HepG2 (cell line): ENCODE measurements around the gene TPSAB1. TPM values are rescaled to one million over a fixed set of nuclear protein-coding genes. Genes with fewer than 3 reads are reported as not detected.

Experiments
- ARID5B ChIP-seq: IDR thresholded peaks from 2 replicates; pipeline ENCODE4 v1.4.0; 2020; ENCODE audit warnings: mild to moderate bottlenecking, missing genetic modification reagents
- CBX1 ChIP-seq: IDR thresholded peaks from one replicate; pipeline ENCODE4 v1.6.1; 2016; ENCODE audit warnings: antibody characterized with exemption, low read depth
- FOXA1 ChIP-seq, 2 experiments: fragments of 450-650 bp in 1 of 2; sonication (generic) in 1 of 2; formaldehyde crosslinking in 1 of 2; IDR thresholded peaks; 2 replicates each; pipeline versions ENCODE4 v1.4.0 to v1.6.1; 2016 to 2020; ENCODE audit warnings: missing genetic modification reagents in 1 of 2
- FOXA3 ChIP-seq: IDR thresholded peaks from 2 replicates; pipeline ENCODE4 v1.6.1; 2016; ENCODE audit warnings: missing genetic modification reagents, missing compliant biosample characterization
- FUBP1 ChIP-seq: sonication (generic); formaldehyde crosslinking; IDR thresholded peaks from 2 replicates; pipeline ENCODE4 v1.5.1; 2020; ENCODE audit warnings: missing genetic modification reagents, mild to moderate bottlenecking, borderline replicate concordance
- HDAC1 ChIP-seq: sonication (generic); formaldehyde crosslinking; IDR thresholded peaks from 2 replicates; pipeline ENCODE4 v1.5.1; 2020; ENCODE audit warnings: mild to moderate bottlenecking, missing genetic modification reagents
- IKZF4 ChIP-seq: sonication (generic); formaldehyde crosslinking; IDR thresholded peaks from 2 replicates; pipeline ENCODE4 v1.5.1; 2020; ENCODE audit warnings: borderline replicate concordance, mild to moderate bottlenecking, low read depth, missing genetic modification reagents; ENCODE audit errors: not compliant biosample characterization
- NR2F1 ChIP-seq, 2 experiments: fragments of 450-650 bp in 1 of 2; formaldehyde crosslinking in 1 of 2; IDR thresholded peaks; 2 replicates each; pipeline versions ENCODE4 v1.5.0 to v1.6.1; 2016 to 2020; ENCODE audit warnings: mild to moderate bottlenecking in 1 of 2, missing compliant biosample characterization in 1 of 2, missing genetic modification reagents in 1 of 2, moderate library complexity in 1 of 2
- PITX1 ChIP-seq: sonication (generic); formaldehyde crosslinking; IDR thresholded peaks from 2 replicates; pipeline ENCODE4 v1.5.1; 2020; ENCODE audit warnings: mild to moderate bottlenecking, missing genetic modification reagents
- RXRB ChIP-seq: IDR thresholded peaks from 2 replicates; pipeline ENCODE4 v1.6.1; 2016; ENCODE audit warnings: borderline replicate concordance, missing genetic modification reagents, missing compliant biosample characterization
- TFDP1 ChIP-seq: IDR thresholded peaks from 2 replicates; pipeline ENCODE4 v1.6.1; 2016; ENCODE audit warnings: missing compliant biosample characterization, missing genetic modification reagents, borderline replicate concordance
- ZNF335 ChIP-seq: sonication (generic); formaldehyde crosslinking; IDR thresholded peaks from 2 replicates; pipeline ENCODE4 v1.4.0; 2020; ENCODE audit warnings: missing genetic modification reagents
- ZNF503 ChIP-seq: sonication (generic); formaldehyde crosslinking; IDR thresholded peaks from 2 replicates; pipeline ENCODE4 v1.4.0; 2020; ENCODE audit warnings: missing genetic modification reagents
- ZNF614 ChIP-seq: IDR thresholded peaks from 2 replicates; pipeline ENCODE4 v1.6.1; 2018; ENCODE audit warnings: missing biosample characterization, missing genetic modification reagents, inconsistent platforms, borderline replicate concordance
- ZNF792 ChIP-seq: IDR thresholded peaks from 2 replicates; pipeline ENCODE4 v1.6.1; 2016
- ZNF891 ChIP-seq: sonication (generic); formaldehyde crosslinking; IDR thresholded peaks from 2 replicates; pipeline ENCODE4 v1.5.0; 2020; ENCODE audit warnings: mild to moderate bottlenecking, missing genetic modification reagents
- polyA plus RNA-seq, 8 experiments: library from polyadenylated mRNA; depleted of rRNA in 3 of 8; stranded (reverse) in 7 of 8; unstranded in 1 of 8; fragments of >200 nt; fragmentation: Illumina TruSeq in 4 of 8; extraction: Trizol in 4 of 8; gene quantifications; 2 replicates each; pipeline versions ENCODE4 v1.2.1 to v1.2.3, GENCODE V29; 2011 to 2016; ENCODE audit warnings: low read depth in 4 of 8, missing spikeins in 1 of 8, mixed read lengths in 1 of 8; ENCODE audit not compliant: insufficient read depth in 1 of 8
- total RNA-seq, 5 experiments: library from RNA; depleted of rRNA; stranded (reverse); fragments of >200 nt; fragmentation: Illumina TruSeq; extraction: Trizol; gene quantifications; 2 replicates each; pipeline ENCODE4 v1.2.3, GENCODE V29; 2016; ENCODE audit warnings: low read depth in 1 of 5
- TF ChIP-seq, protein P1 (sequence below): sonication (generic); formaldehyde crosslinking; IDR thresholded peaks from 2 replicates; pipeline ENCODE4 v1.4.0; 2020; ENCODE audit warnings: missing genetic modification reagents

Gene TPSAB1
- total and polyA plus RNA-seq, 2 of the 13 experiments (the other 11 are each of a cell fraction or from before 2014, with no cell fraction given), result 0.12 TPM; not detected in 1

GRCh38 chr16:1290860-1291575 lies 50.5 kb downstream of the TPSAB1 start (continued):
- TF ChIP-seq ZNF891 (CRISPR knock-in tag), result no peak
- TF ChIP-seq FOXA3 (CRISPR knock-in tag), result peak; percentile 40; the same call in 1 of the 2 replicates
- TF ChIP-seq, protein P1, sequence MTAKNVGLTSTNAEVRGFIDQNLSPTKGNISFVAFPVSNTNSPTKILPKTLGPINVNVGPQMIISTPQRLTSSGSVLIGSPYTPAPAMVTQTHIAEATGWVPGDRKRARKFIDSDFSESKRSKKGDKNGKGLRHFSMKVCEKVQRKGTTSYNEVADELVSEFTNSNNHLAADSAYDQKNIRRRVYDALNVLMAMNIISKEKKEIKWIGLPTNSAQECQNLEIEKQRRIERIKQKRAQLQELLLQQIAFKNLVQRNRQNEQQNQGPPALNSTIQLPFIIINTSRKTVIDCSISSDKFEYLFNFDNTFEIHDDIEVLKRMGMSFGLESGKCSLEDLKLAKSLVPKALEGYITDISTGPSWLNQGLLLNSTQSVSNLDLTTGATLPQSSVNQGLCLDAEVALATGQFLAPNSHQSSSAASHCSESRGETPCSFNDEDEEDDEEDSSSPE, result peak; percentile 24; the same call in 1 of the 2 replicates
- no peak for TF ChIP-seq FOXA1 (IDR thresholded peaks at IDR 0.05)
- 0 out of 2 replicates have a peak, but pooled peaks have one; percentile 14 for TF ChIP-seq FOXA1 (CRISPR knock-in tag; IDR thresholded peaks at IDR 0.05)
- TF ChIP-seq ZNF614 (CRISPR knock-in tag), result no peak
- TF ChIP-seq TFDP1 (CRISPR knock-in tag), result peak; percentile 55; the same call in 1 of the 2 replicates
- TF ChIP-seq HDAC1 (CRISPR knock-in tag), result 0 out of 2 replicates have a peak, but pooled peaks have one; percentile 21
- 0 out of 2 replicates have a peak, but pooled peaks have one; percentile 11 for TF ChIP-seq RXRB (CRISPR knock-in tag)
- TF ChIP-seq CBX1, result no peak
- peak; percentile 55 to 70; a peak in 3 of 4 replicates for TF ChIP-seq NR2F1 (CRISPR knock-in tag; IDR thresholded peaks at IDR 0.05)
- TF ChIP-seq IKZF4 (CRISPR knock-in tag), result no peak
- TF ChIP-seq ZNF792 (CRISPR knock-in tag), result peak; percentile 68; the same call in 1 of the 2 replicates
- peak; percentile 58; the same call in 1 of the 2 replicates for TF ChIP-seq ZNF335 (CRISPR knock-in tag)
- TF ChIP-seq ARID5B (CRISPR knock-in tag), result peak; percentile 25; the same call in 1 of the 2 replicates
- no peak for TF ChIP-seq FUBP1 (CRISPR knock-in tag)
- no peak for TF ChIP-seq ZNF503 (CRISPR knock-in tag)
- TF ChIP-seq PITX1 (CRISPR knock-in tag), result no peak
